Measurements from ENCODE around the gene ST3GAL2.

The ST3GAL2 gene

GRCh38 chr16:70388006-70388680 is 50.8 kb downstream of the ST3GAL2 start:
- TF ChIP-seq RAD21 (IDR thresholded peaks at IDR 0.05; ENCODE audit: low read depth) (no peak), TCF12 (IDR thresholded peaks at IDR 0.05; ENCODE audit: low read depth) (no peak), REST (IDR thresholded peaks at IDR 0.05; ENCODE audit: low read depth) (no peak), TAF1 (IDR thresholded peaks at IDR 0.05; ENCODE audit: low read depth) (no peak), CREB1 (IDR thresholded peaks at IDR 0.05; ENCODE audit: low read depth) (no peak), EP300 (IDR thresholded peaks at IDR 0.05; ENCODE audit: borderline replicate concordance) (no peak), USF1 (IDR thresholded peaks at IDR 0.05) (no peak), ZBTB7A (IDR thresholded peaks at IDR 0.05; ENCODE audit: low read depth) (no peak), FOXM1 (IDR thresholded peaks at IDR 0.05; ENCODE audit: borderline replicate concordance, low read depth) (no peak), TEAD4 (IDR thresholded peaks at IDR 0.05) (no peak), EGR1 (IDR thresholded peaks at IDR 0.05) (no peak), CEBPB (IDR thresholded peaks at IDR 0.05) (no peak), NFIC (IDR thresholded peaks at IDR 0.05) (no peak), YY1 (IDR thresholded peaks at IDR 0.05; ENCODE audit: low read depth) (no peak)
- TF ChIP-seq, protein P1, sequence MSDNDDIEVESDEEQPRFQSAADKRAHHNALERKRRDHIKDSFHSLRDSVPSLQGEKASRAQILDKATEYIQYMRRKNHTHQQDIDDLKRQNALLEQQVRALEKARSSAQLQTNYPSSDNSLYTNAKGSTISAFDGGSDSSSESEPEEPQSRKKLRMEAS (IDR thresholded peaks at IDR 0.05): no peak

- TF ChIP-seq REST (IDR thresholded peaks at IDR 0.05; ENCODE audit: low read depth) (no peak), EGR1 (IDR thresholded peaks at IDR 0.05) (no peak), CEBPB (IDR thresholded peaks at IDR 0.05) (no peak), TCF12 (IDR thresholded peaks at IDR 0.05; ENCODE audit: low read depth) (no peak), CREB1 (IDR thresholded peaks at IDR 0.05; ENCODE audit: low read depth) (no peak), USF1 (IDR thresholded peaks at IDR 0.05) (no peak), RAD21 (IDR thresholded peaks at IDR 0.05; ENCODE audit: low read depth) (no peak), ZBTB7A (IDR thresholded peaks at IDR 0.05; ENCODE audit: low read depth) (no peak), YY1 (IDR thresholded peaks at IDR 0.05; ENCODE audit: low read depth) (no peak), TEAD4 (IDR thresholded peaks at IDR 0.05) (no peak), EP300 (IDR thresholded peaks at IDR 0.05; ENCODE audit: borderline replicate concordance) (no peak), FOXM1 (IDR thresholded peaks at IDR 0.05; ENCODE audit: borderline replicate concordance, low read depth) (no peak), NFIC (IDR thresholded peaks at IDR 0.05) (no peak), TAF1 (IDR thresholded peaks at IDR 0.05; ENCODE audit: low read depth) (no peak)
- TF ChIP-seq, protein P1 (IDR thresholded peaks at IDR 0.05): no peak
These were observed 55.4 kb downstream of the ST3GAL2 start for GRCh38 chr16:70383421-70383960.

- no peak for TF ChIP-seq TEAD4 (IDR thresholded peaks at IDR 0.05)
- TF ChIP-seq USF1 (IDR thresholded peaks at IDR 0.05): no peak
- no peak for TF ChIP-seq CREB1 (IDR thresholded peaks at IDR 0.05; ENCODE audit: low read depth)
- TF ChIP-seq EGR1 (IDR thresholded peaks at IDR 0.05): no peak
- no peak; the same call in 1 of the 2 replicates for TF ChIP-seq YY1 (IDR thresholded peaks at IDR 0.05; ENCODE audit: low read depth)
- TF ChIP-seq NFIC (IDR thresholded peaks at IDR 0.05): no peak
- no peak for TF ChIP-seq TCF12 (IDR thresholded peaks at IDR 0.05; ENCODE audit: low read depth)
- TF ChIP-seq REST (IDR thresholded peaks at IDR 0.05; ENCODE audit: low read depth): no peak
- TF ChIP-seq ZBTB7A (IDR thresholded peaks at IDR 0.05; ENCODE audit: low read depth): no peak
- no peak; the same call in 1 of the 2 replicates for TF ChIP-seq TAF1 (IDR thresholded peaks at IDR 0.05; ENCODE audit: low read depth)
These were observed 57.1 kb downstream of the ST3GAL2 start for GRCh38 chr16:70381604-70382342.
